Stimulated activated CD4-positive, alpha-beta T cell treated with anti-CD3 and anti-CD28 coated beads, Interleukin-4, amount 100 ng/mL, for 4 hours (primary cell): Measurements from ENCODE around the gene CHDH.

ENCODE experiments used
- DNase-seq, 2 experiments: peaks; one replicate each; pipeline ENCODE4 v3.0.0-alpha.2; 2020

The CHDH gene

DNA sequence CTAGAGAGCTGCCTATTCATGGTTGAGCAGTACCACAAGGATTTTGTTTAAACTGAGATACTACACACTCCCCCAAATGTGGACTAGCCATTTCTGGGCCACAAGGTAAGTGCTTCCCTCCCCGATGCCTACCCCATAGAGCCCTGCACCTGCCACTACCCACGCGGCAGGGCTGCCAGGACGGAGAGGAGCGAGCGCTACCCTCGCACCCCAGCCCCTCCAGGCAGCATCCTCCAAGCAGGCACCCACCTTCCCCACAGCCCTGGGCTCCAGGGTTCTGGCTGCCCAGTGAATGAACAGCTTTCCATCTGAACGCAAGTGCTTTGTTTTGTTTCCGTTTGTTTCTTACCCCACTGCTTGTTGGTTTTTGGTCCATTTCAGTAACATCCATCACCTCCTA lies 59.2 kb downstream of the CHDH start:
- DNase-seq: no peak

DNA sequence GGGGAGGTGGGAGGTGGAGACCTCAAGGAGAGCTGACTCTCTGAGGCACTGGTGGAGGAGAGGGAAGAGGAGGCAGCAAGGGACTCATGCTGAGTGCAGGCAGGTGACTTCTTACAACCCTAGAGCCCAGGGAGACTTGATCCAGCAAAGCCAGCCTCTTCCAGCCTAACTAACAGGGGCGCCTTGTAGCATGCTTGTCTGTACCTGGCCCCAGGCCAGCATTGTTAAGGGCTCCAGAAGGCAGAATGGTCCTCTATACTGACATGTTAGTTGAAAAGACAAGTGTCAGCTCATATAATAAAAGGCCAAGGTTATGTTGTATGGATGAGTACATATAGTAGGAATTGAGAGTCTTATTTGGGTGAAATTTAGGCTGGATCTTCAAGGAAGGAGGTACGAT lies 65.4 kb downstream of the CHDH start:
- DNase-seq: no peak

DNA sequence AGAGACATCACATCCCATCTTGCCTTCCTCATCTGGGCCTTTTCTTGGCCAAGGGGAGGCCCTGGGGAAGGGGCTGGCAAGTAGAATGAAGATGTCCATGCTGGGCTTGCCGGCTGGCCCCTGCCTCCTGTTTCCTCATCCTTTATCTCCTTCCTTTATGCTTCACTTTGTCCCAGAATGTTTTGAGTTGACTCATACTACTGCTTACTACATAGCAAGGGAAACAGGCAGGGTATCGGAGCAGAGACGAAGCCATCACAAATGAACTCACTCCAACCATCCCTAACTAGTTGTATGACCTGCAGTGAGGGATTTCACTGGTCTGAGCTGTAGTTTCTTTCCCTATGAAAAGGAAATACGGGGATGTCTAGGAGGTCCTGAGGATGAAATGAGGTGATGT lies 66.0 kb downstream of the CHDH start:
- DNase-seq: no peak

DNA sequence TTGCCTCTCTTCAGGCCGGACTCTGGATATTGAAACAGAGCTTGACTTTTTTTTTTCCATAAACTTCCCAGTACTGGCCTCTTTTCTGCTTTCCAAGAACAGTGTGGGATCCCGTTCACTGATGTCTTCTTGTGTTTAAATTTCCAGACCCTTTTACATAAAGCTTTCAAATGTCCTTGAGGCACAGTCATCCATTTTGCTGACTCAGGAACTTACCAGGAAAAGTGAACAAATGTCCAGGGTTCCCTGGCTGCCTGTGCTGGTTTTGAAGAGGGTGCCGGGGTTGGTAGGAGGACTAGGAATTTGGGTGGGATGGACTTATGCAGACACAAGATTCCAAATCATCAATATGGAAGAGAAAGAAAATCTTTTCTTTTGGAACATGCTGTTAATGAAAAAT lies 68.1 kb downstream of the CHDH start:
- DNase-seq: no peak

DNA sequence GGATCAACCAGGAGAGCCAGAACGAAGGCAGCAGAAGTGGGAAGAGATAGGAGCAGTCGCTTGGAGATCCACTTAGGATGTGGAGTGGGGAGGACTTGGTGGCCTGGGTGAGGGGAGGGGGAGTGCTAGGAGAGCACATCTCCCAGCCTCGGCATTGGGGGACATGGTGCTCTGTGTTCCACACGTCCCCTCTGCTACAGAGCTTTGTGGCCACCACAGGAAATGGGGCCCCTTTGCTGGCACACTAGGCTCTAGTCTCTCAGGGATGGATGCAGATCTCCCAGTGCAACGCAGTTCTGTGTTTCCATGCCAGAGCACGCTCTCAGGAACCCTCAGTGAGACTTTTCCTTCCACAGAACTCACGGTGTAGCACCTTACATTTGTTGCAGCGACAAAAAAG lies 68.8 kb downstream of the CHDH start:
- DNase-seq: no peak

DNA sequence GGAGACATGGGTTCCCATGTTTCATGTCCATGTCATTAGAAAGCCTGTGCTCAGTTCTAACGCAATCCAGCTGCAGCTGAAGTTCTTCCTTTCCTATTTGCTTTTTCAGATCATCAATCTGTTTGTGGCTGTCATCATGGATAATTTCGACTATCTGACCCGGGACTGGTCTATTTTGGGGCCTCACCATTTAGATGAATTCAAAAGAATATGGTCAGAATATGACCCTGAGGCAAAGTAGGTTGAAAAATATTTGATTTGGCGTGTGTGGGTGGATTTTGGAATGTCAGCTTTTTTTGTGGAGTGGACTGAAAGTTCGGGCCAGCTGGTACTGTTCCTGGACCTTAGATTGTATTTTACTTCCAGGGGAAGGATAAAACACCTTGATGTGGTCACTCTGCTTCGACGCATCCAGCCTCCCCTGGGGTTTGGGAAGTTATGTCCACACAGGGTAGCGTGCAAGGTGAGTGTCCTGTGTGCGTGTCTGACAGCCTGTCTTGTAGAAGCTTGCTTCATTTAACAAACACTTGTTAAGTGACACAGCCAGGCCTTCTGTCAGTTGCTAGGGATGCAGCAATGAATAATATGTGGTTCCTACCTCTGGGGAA lies 69.6 kb downstream of the CHDH start:
- no peak for DNase-seq

DNA sequence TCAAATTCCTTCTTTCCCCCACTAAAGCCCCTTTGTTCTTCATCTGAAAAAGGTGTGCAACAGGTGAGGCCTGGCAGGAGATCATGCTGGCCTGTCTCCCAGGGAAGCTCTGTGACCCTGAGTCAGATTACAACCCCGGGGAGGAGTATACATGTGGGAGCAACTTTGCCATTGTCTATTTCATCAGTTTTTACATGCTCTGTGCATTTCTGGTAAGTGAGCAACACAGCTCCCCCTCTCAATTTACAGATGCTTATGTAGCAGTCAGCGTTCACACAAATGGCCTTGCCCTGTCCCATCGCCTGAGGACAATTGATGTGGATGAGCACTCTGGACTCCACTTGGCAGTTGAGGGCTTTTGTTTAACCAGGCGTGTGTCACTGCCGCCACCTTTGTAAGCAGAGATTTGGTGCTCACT lies 70.4 kb downstream of the CHDH start:
- no peak for DNase-seq

DNA sequence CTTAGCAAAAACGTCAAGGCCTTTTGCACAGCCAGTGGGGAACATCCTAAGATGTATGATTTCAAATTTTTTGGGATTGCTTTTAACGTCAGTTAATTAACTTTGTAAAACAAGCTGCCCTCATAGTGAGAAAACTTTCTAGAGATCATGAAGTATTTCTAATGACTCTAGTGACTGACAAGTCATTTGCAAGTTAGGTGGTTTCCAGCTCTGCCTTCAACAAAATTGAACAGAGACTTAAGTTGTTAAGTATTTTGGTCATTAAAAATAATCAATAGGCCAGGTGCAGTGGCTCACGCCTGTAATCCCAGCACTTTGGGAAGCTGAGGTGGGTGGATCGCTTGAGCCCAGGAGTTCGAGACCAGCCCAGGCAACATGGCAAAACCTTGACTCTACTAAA lies 71.2 kb downstream of the CHDH start:
- DNase-seq: no peak

DNA sequence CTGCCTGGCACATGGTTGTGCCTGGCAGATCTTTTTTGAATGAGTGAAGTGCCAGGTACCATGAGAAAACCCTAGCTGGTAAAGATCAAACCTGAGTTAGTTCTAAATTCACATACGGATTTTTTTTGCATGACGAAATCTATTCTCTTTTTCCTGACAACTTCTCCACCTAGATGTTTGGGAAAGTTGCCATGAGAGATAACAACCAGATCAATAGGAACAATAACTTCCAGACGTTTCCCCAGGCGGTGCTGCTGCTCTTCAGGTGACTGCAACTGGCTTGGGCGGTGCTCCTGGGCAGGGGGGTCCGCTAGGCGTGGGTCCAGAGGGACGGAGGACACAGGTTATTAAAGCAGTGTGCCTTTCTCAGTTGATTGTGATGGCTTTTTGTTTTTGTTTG lies 71.8 kb downstream of the CHDH start:
- DNase-seq: no peak

DNA sequence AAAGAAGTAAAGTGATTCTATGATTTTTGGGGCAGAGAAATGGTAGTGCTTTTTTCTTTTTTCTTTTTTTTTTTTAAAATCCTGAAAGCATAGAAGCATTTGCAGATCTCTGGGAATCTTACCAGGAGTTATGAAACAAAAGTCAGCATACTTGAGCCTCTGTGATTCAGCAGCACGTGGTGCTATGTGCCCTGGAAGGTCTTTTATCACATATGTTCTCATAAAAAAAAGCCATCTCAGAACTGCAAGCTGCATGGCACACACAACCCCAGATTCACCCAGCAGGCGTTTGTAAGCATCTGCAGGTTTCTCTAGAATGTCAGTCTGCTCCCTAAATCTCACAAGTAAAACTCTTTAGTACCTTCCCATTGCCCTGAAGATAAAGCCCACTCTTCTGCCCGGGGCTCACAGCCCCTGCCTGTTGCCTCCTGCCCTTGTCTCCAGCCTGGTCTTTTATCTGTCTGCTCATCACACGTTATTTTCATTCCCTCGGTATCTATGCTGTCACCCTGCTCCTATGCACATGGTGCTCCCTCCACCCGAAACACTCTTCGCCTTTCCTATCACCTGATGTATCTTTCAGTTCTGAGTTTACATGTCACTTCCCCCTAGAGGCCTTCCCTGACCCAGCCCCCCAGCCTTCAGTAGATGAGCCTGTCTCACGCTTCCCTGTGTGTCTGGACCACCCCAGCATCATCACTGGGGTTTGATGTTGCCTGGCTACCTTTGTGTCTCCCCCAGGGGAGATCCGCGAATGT lies 72.4 kb downstream of the CHDH start:
- DNase-seq: no peak

DNA sequence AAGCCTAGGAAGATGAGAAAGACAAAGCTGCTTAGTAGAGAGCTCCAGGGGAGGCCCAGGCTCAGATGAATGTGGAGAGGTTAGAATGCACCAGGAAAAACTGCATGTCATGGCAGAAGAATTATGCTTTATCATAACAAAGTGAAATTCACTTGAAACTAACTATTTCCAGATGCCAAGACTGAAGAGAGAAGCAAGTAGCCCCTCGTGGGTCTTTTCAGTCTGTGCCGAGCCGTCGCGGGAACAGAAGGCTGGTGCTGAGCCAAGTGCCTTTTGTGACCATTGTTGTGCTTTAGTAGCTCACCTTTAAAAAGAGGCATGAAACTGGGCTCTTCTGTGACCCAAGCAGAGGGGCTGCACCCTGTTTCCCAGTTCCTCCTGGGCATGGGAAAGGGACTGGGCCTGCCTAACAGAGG lies 73.2 kb downstream of the CHDH start:
- DNase-seq: no peak

DNA sequence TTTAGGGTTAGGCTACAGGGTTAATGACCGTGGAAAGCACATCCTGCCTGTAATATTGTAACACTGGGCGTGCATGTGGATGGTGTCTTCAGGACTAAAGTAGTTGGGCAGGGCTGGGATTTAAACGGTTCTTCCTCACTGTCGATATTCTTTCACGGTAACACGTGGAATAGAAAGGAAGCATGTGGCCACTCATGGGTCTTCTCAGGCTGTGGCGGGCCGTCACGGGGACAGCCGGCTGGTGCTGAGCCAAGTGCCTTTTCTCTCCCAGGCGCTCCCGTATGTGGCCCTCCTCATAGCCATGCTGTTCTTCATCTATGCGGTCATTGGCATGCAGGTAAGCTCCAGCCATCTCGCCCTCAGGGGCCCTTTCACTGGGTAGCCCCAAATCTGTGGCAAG lies 73.7 kb downstream of the CHDH start:
- DNase-seq: no peak

DNA sequence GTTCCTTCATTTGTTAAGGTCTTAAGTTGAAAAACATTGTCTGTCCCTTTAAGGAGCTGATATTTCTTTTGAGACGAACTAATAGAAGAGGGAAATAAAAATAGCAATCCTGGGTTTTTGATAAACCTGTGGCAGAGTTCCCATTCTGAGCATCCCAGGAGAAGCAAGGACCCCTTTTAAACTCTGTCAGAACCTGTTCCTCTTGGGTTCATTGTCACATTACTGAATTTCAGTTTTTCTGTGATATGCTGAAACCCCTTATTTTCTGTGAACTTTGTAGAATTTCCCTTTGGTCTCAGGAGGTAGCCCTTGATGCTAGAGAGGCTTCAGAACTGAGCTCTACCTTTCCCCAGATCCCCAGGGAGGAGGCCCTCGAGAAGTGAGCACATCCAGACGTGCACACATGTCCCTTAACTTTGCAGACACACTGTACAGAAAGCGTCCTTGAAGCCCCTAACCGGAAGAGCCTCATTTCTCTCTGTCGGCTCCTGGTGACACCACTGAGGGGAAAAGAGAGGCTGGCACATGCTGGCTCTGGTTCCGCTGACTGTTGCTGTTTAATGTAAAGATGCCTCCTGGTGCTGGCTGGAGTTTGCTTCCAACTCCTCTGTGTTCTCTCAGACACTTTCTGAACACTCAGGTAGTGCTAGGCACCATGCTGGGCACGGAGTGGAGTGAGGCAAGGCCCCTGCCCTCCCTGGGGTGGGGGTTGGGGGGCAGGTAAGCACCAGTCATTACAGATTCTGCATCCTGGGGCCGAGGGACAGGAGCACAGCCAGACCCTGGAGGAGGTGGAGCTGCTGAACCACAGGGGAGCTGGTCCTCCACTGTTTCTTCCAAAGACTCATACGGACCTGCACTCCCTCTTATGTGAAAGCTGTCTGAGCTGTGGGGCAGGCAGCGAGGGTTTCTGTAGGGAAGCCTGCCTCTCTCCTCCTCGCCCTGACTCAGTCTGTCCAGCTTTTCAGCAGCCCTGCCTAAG lies 77.5 kb downstream of the CHDH start:
- DNase-seq: no peak

DNA sequence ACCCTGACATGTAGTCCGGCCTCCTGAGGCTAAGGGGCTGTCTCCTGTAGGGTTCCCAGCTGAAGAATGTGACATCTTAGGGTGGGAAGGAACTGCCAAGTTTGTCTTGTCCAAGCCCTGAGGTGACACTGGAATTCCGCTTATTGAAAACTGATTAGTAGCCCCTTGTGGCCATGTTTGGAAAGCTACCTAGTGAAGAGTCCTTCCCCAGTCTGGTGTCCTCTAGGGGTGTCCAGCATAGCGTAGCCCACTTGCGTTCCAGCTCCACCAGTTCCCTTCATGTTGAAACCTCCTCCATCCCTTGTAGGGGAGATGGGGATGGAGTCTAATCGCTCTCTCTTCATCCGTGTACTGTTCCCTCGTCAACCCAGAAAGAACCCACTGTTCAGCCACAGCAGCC lies 79.5 kb downstream of the CHDH start:
- DNase-seq: no peak

DNA sequence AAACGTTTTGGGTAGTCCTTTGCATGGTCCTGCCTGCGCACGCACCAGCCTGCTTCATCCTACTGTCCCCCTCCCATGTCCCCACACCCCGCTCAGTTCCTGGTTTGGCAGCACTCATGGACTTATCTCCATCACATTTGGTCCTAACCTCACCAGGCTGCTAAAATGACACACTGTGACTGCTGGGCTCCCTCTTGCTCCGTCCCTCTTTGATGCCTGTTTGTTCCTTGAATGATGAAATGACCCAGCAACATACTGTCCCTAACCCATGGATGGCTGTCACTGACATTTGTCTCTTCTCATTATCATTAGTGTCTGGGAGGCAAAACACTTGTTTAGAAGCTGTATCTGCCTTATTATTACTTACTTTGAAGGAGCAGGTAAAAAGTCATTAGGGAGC lies 80.5 kb downstream of the CHDH start:
- DNase-seq: no peak

DNA sequence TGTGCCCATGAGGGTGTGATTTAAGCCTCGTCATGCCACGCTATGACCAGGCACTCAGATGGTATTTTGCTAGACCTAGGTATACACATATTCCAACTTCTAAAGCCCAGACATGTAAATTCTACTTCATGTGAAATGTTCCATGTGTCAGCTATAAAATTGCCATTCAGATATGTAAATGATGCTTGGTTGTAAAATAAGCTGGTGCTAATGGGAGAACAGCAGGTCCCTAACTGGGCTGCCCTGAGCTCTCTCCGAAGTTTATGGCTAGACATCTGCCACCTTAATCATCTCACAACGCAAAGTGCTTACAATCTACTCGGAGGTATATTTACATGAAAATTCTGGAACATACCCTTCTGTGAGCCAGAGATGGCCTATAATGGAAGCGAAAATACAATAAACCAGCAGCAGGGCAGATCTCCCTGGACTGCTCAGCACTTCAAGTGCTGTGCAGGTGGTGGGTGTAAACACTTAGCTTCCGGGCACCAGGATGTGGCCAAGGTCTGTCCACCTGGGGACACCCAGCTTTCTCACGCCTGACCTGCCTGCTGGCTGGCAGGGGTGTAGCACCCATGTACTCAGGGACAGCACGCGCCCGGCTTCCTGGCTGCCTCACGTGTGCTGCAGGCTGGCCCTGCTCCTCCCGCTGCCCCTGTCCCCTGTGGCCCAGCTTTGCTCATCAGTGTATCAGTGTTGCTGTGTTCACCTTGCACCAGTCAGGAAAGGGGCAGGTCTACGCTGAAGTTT lies 82.0 kb downstream of the CHDH start:
- no peak for DNase-seq

DNA sequence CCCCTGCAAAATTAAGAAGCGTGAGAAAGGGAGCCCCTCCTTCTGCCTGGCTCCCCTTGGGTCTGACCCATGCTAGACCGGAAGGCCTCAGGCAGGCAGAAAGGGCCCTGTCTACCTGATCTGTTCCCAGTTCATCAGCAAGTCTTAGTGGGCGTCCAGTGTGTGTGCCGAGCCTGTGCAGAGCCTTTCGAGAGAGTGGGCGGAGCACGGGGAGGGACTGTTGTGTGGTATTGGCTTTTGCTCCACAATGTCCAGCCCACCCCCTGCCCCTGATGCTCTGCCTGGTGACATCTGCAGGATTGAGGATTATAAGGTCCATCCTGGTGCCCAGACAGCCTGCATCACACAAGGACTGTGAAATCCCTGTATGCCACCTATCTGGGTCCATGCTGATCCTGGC lies 82.9 kb downstream of the CHDH start:
- DNase-seq: no peak
